COLO829 (cell line): Measurements from ENCODE around the gene CSRNP3.
A peak's percentile ranks its signal among the peaks of the same experiment; 100 is the strongest.

ENCODE experiments used
- DNase-seq: peaks from one replicate; pipeline ENCODE4 v3.0.0; 2012; ENCODE audit warnings: low spot score

Gene CSRNP3, protein sequence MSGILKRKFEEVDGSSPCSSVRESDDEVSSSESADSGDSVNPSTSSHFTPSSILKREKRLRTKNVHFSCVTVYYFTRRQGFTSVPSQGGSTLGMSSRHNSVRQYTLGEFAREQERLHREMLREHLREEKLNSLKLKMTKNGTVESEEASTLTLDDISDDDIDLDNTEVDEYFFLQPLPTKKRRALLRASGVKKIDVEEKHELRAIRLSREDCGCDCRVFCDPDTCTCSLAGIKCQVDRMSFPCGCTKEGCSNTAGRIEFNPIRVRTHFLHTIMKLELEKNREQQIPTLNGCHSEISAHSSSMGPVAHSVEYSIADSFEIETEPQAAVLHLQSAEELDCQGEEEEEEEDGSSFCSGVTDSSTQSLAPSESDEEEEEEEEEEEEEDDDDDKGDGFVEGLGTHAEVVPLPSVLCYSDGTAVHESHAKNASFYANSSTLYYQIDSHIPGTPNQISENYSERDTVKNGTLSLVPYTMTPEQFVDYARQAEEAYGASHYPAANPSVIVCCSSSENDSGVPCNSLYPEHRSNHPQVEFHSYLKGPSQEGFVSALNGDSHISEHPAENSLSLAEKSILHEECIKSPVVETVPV

GRCh38 chr2:165469417-165469816 lies at the start of gene CSRNP3:
TSS of gene CSRNP3 (plus strand) at chr2:165469698. CDS start at chr2:165595066, 125,368 bp downstream.
- DNase-seq, result no peak

GRCh38 chr2:165420231-165420630 lies 49.3 kb upstream of the CSRNP3 start:
- DNase-seq, result no peak

DNA sequence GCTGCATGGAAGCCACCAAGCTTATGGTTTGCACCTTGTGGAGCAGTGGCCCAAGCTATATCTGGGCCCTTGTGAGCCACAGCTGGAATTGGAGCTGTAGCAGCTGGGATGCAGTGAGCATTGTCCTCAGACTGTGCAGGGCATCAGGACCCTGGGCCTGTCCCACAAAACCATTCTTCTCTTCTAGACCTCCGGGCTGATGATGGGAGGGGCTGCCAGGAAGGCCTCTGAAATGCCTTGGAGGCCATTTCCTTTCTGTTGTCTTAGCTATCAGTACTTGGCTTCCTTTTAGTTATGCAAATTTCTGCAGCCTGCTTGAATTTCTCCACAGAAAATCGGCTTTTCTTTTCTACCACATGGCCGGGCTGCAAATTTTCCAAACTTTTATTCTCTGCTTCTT lies 46.4 kb upstream of the CSRNP3 start:
- no peak for DNase-seq

DNA sequence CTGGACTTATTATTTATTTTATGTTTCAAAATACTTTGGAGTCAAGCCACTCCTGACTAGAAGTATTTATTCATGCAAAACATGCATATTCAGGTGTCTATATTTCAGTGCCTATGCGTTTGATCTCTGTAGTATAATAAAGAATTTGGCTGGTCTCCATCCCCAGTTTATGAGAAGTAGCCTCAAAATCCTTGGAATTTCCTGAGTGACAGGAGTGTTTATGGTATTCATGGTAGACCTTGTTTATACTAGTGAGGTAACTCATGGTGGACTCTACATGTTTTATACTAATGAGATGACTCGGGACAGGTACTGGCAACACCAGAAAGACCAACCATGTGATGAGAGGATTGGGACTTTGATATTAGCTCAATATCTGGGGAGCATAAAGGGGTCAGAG lies 43.9 kb upstream of the CSRNP3 start:
- no peak for DNase-seq

- no peak for DNase-seq
These were observed 41.8 kb upstream of the CSRNP3 start for GRCh38 chr2:165427686-165428085.

GRCh38 chr2:165428926-165429325 lies 40.6 kb upstream of the CSRNP3 start:
- peak; percentile 33 for DNase-seq

- DNase-seq, result no peak
These were observed 38.5 kb upstream of the CSRNP3 start for GRCh38 chr2:165431014-165431413.

- DNase-seq, result no peak
These were observed 37.1 kb upstream of the CSRNP3 start for GRCh38 chr2:165432234-165432966.

- no peak for DNase-seq
These were observed 34.5 kb upstream of the CSRNP3 start for GRCh38 chr2:165434865-165435496.

DNA sequence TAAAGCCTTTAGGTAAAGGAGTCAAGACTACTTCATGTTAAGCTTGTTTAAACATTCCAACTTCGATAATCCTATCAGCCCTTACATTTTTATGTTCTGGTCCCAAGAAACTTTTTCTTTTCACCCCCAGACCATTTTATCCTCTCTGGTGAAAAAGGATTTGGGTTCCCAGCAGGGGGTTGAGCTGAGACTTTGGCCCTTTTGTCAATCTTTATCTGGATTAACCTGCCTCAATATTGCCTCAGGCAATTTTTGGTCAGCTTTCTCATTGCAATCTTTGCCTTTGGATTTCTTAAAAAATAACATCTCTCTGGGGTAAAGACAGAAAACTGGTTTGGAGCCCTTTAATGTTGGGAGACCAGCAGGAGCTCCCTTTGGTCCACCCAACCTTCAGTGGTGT lies 33.9 kb upstream of the CSRNP3 start:
- DNase-seq, result no peak

DNA sequence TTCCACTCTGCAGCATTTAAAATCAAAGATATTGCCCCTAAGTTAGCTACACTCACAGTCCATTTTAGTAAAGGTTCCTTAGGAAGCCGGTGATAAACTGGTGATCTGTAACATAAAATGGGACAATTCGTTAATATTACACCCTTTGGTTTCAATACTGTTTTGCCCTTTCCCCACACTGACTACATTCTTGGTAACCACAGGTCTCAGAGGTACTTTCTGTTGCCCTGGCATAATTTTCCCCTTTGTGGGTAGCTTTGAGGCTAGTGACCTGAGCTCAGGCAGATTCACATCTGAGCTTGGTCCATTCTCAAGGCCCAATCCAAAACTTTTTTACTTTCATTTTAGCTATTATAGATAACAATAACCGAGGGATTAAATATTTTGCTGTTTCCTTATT lies 32.9 kb upstream of the CSRNP3 start:
- no peak for DNase-seq

DNA sequence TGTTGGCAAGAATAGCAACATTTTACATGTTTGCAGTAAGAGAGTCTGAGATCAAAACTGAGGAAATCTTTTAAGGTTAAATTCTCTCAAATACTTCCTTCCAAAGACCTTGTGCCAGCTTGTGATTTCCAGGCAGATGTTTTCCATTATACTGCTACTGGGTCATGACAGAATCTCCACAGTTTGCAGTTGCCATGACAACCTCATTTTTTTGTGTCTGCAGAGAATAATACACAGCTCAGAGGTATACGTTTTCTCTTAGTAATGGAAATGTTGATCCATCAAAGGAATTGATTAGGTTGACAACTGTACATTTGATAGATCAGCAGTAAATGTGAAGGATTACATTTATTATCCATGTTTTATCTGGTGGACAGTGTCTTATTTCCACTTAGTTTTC lies 29.1 kb upstream of the CSRNP3 start:
- DNase-seq, result peak; percentile 45

GRCh38 chr2:165443511-165443910 lies 26.0 kb upstream of the CSRNP3 start:
- no peak for DNase-seq

- DNase-seq, result no peak
These were observed 21.1 kb upstream of the CSRNP3 start for GRCh38 chr2:165448406-165448805.

GRCh38 chr2:165450156-165450555 lies 19.3 kb upstream of the CSRNP3 start:
- no peak for DNase-seq

DNA sequence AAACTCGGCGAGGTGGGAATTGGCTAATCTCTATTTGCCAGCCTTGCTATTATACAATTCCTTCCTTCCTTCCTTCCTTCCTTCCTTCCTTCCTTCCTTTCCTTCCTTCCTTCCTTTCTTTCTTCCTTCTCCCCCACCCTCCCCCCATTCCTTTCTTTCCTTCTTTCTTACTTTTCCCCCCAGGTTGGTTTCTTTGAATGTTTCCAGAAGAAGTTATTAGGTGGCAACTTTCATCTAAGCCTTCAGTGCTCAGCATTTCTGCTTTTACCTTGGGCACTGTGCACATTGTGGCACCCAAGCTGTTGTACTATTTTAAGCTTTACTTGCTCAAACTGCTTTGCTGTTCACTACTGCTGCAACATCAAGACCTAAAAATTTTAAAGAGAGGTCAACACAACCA lies 17.2 kb upstream of the CSRNP3 start:
- no peak for DNase-seq

DNA sequence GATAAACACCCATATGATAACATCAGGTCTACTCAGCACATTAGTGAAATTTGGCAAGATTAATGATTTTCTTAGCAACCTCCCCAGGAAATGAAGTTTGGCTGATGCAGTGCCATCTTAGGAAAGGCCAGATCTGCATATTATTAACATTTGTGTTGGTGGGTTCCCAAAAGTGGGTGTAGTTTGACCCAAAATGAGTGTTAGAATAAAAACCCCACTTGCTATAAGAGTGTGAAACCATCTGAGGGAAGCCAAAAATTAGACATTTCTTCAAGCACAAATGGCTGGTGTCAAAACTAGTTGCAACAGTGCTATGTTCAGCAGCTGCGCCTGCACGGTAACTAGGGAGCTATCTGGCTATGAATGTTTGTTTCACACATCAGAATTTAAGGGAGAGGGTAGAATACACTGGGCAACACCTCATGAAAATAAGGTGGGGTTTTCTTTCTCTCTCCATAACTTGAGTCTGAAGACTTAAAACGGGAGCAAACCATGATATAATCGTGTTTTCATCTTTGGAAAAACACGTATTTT lies 15.9 kb upstream of the CSRNP3 start:
- no peak for DNase-seq

GRCh38 chr2:165454905-165455304 lies 14.6 kb upstream of the CSRNP3 start:
- no peak for DNase-seq

- no peak for DNase-seq
These were observed 13.5 kb upstream of the CSRNP3 start for GRCh38 chr2:165456027-165456426.

DNA sequence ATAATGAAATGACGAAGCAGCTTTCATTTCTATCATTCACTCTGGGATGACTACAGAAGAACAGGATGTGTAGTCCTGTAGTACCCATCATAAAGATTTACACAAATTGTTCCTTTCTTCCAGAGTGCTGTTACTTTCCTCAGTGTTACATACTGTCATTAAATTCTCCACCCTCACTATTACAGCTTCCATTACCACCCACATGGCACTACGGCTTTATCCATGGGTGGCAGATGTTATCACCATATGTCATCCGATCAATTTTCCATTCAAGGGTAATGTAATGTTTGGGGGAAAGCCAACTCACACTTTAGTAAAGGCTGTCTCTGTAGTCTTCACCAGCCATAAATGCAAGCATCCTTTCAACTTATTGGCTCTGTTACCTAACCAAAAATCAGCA lies 7.1 kb upstream of the CSRNP3 start:
- DNase-seq, result no peak

DNA sequence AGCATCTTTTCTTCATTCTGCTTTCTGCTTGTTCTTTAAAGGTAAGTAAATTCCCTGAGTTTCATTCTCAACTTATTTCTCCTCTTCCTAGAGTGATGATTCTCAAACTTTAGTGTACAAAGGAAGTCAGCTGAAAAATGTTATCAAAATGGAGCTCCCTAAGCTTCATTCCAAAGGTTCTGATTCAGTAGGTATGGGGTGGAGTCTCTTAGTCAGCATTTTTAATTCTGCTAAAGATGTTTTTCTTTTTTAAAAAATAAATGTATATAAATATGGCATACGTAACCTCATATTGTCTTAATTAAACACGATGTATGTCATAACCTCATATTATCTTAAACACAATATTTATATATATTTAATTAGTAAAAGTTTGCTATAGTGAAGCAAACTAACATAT lies 3.1 kb upstream of the CSRNP3 start:
- DNase-seq, result no peak

DNA sequence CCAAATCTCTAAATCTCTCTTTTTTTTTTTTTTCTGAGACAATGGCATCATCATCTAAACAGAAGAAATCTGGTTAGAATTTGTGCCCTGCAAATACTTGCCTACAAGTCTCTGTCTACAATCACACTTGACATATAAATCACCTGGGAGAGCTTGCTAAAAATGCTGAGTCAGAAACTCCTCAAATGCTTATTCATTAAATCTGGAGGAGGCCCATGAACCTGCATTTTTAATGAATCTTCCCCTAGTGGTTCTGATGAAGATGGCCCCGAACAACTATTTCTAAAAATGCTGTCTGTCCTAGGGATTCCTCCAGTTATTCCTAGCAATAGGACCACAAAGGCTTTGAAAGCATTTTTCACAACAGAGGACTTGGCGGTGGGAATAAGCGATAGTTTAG lies 1.6 kb upstream of the CSRNP3 start:
- DNase-seq, result no peak
